Liver (tissue), 9 donors: ENCODE measurements around the gene TMPRSS9. TPM values are rescaled to one million over a fixed set of nuclear protein-coding genes. Genes with fewer than 3 reads are reported as not detected.

Experiments used
- DNase-seq: peaks from one replicate; pipeline ENCODE4 v3.0.0-alpha.2; 2017; ENCODE audit warnings: low spot score
- H3K27ac ChIP-seq, 2 donors: one replicate each; pipeline ENCODE4 v1.7.0; 2013; ENCODE audit warnings: inconsistent platforms in 2 of 2, low read length in 2 of 2, control low read depth in 1 of 2, low read depth in 1 of 2, mild to moderate bottlenecking in 1 of 2
- H3K27me3 ChIP-seq, 4 donors: one replicate each; pipeline versions ENCODE4 v1.6.1 to v1.7.0; 2013; ENCODE audit warnings: low read length in 3 of 4, inconsistent platforms in 1 of 4, mild to moderate bottlenecking in 1 of 4, moderate library complexity in 1 of 4; ENCODE audit not compliant: control insufficient read depth in 4 of 4, insufficient read depth in 4 of 4
- H3K36me3 ChIP-seq, 4 donors: one replicate each; pipeline versions ENCODE4 v1.6.1 to v1.7.0; 2013; ENCODE audit warnings: low read length in 3 of 4, mild to moderate bottlenecking in 3 of 4, low read depth in 1 of 4, moderate library complexity in 1 of 4; ENCODE audit not compliant: control insufficient read depth in 4 of 4, insufficient read depth in 3 of 4
- H3K4me1 ChIP-seq, 4 donors: one replicate each; pipeline versions ENCODE4 v1.6.1 to v1.7.0; 2013; ENCODE audit warnings: low read length in 3 of 4, mild to moderate bottlenecking in 3 of 4, moderate library complexity in 1 of 4; ENCODE audit not compliant: control insufficient read depth in 4 of 4, insufficient read depth in 4 of 4
- H3K4me3 ChIP-seq, 3 donors: one replicate each; pipeline versions ENCODE4 v1.6.1 to v1.7.0; 2013; ENCODE audit warnings: low read length in 3 of 3, control low read depth in 1 of 3, low read depth in 1 of 3, mild to moderate bottlenecking in 1 of 3
- H3K9ac ChIP-seq, 2 donors: one replicate each; pipeline ENCODE4 v1.7.0; 2013; ENCODE audit warnings: low read length in 2 of 2, mild to moderate bottlenecking in 2 of 2, moderate library complexity in 2 of 2, control low read depth in 1 of 2, low read depth in 1 of 2
- H3K9me3 ChIP-seq, 4 donors: one replicate each; pipeline versions ENCODE4 v1.6.1 to v1.7.0; 2013; ENCODE audit warnings: low read length in 3 of 4; ENCODE audit not compliant: control insufficient read depth in 4 of 4
- EGR1 ChIP-seq, 2 donors: IDR thresholded peaks; 2 replicates each; pipeline ENCODE4 v1.6.1; 2016 to 2018; ENCODE audit warnings: antibody characterized with exemption in 2 of 2, low read depth in 2 of 2
- FOXA2 ChIP-seq: IDR thresholded peaks from 2 replicates; pipeline ENCODE4 v1.6.1; 2016; ENCODE audit warnings: antibody characterized with exemption
- GABPA ChIP-seq, 2 donors: IDR thresholded peaks in 1 of 2; conservative IDR thresholded peaks in 1 of 2; 2 replicates each; pipeline ENCODE4 v1.6.1; 2016; ENCODE audit warnings: antibody characterized with exemption in 2 of 2, mild to moderate bottlenecking in 1 of 2, moderate library complexity in 1 of 2
- HNF4G ChIP-seq: IDR thresholded peaks from 2 replicates; pipeline ENCODE4 v1.6.1; 2016; ENCODE audit warnings: antibody characterized with exemption
- JUND ChIP-seq, 2 donors: IDR thresholded peaks; 2 replicates each; pipeline ENCODE4 v1.6.1; 2016; ENCODE audit warnings: antibody characterized with exemption in 2 of 2
- NR2F2 ChIP-seq: IDR thresholded peaks from 2 replicates; pipeline ENCODE4 v1.6.1; 2016; ENCODE audit warnings: antibody characterized with exemption
- RAD21 ChIP-seq, 2 donors: IDR thresholded peaks; 2 replicates each; pipeline ENCODE4 v1.6.1; 2016; ENCODE audit warnings: antibody characterized with exemption in 2 of 2, mild to moderate bottlenecking in 2 of 2
- RXRA ChIP-seq, 2 donors: IDR thresholded peaks; 2 replicates each; pipeline ENCODE4 v1.6.1; 2017 to 2018; ENCODE audit warnings: antibody characterized with exemption in 2 of 2, mild to moderate bottlenecking in 1 of 2
- SP1 ChIP-seq: IDR thresholded peaks from 2 replicates; pipeline ENCODE4 v1.6.1; 2018; ENCODE audit warnings: antibody characterized with exemption, mild to moderate bottlenecking
- WGBS: extraction: QIAGEN DNeasy Blood & Tissue Kit; methylation state at CpG from one replicate; pipeline ENCODE4 v1.1.7; 2013; 5-methylcytosine and 5-hydroxymethylcytosine counted together
- polyA plus RNA-seq, 2 donors: library from polyadenylated mRNA; stranded (reverse) in 1 of 2; unstranded in 1 of 2; fragments of 200-250 nt in 1 of 2; fragments of >200 nt in 1 of 2; fragmentation: Nextera tagmentation in 1 of 2; extraction: Ambion mirVana in 1 of 2; gene quantifications; one replicate each; pipeline versions ENCODE4 v1.2.1 to v1.2.3, GENCODE V29; 2013 to 2015
- total RNA-seq, 2 donors: library from RNA; depleted of rRNA; stranded (reverse); fragments of >200 nt; gene quantifications; one replicate each; pipeline ENCODE4 v1.2.3, GENCODE V29; 2014
- TF ChIP-seq, protein P1 (sequence below): IDR thresholded peaks from 2 replicates; pipeline ENCODE4 v1.6.1; 2016; ENCODE audit warnings: antibody characterized with exemption
- TF ChIP-seq, protein P2 (sequence below): IDR thresholded peaks from 2 replicates; pipeline ENCODE4 v1.6.1; 2016; ENCODE audit warnings: antibody characterized with exemption
- TF ChIP-seq, protein P3 (sequence below): IDR thresholded peaks from 2 replicates; pipeline ENCODE4 v1.6.1; 2016; ENCODE audit warnings: antibody characterized with exemption, mild to moderate bottlenecking
- TF ChIP-seq, protein P4 (sequence below): IDR thresholded peaks from 2 replicates; pipeline ENCODE4 v1.6.1; 2016; ENCODE audit warnings: antibody characterized with exemption
- TF ChIP-seq, protein P5 (sequence below): fragments of 150-350 bp; IDR thresholded peaks from 2 replicates; pipeline ENCODE4 v1.5.1; 2017; ENCODE audit warnings: improper control_type of control experiment, low read depth, low read length; ENCODE audit not compliant: missing input control
- donor health status: healthy.
- donor health status: healthy.
- donor health status: healthy.
- donor health status: healthy.
- donor health status: healthy.

Gene TMPRSS9
- total and polyA plus RNA-seq, 4 donors: 0.39 to 24.8 (median 1.5) TPM

DNA sequence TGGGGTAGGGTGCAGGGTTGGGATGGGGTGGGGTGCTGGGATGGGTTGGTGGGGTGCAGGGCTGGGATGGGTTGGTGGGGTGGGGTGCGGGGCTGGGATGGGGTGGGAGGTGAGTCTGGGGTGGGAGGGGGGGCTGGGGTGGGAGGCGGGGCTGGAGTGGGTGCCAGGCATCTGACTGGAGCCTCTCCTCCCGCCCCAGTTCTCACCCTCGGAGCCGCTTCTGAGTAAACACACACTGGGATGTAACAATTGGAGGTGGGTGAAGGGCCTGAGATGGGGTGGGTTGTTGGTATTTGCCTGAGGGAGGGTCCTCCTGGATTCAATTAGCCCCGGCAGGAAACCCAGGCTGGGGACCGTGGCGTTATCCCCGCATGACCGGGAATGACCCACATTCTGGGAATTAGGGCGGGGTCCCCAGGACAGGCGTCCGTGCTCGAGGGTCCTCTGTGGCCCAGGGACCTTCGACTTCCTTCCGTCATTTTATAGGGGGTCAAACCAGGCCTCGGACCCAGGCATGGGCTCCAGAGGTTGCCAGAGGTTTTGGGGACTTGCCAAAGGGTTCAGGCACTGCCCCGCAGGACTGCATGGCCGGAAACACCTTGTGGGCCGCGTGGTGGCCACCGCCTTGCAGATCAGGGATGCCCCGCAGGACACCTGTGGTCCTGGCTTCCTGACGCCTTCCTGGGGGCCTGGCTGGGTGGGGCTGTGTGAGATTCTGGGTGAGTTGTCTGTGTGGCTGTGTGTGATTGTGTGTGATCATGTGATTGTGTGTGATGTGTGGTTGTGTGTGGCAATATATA, 1.4 kb downstream of the TMPRSS9 start:
- TF ChIP-seq, protein P1, sequence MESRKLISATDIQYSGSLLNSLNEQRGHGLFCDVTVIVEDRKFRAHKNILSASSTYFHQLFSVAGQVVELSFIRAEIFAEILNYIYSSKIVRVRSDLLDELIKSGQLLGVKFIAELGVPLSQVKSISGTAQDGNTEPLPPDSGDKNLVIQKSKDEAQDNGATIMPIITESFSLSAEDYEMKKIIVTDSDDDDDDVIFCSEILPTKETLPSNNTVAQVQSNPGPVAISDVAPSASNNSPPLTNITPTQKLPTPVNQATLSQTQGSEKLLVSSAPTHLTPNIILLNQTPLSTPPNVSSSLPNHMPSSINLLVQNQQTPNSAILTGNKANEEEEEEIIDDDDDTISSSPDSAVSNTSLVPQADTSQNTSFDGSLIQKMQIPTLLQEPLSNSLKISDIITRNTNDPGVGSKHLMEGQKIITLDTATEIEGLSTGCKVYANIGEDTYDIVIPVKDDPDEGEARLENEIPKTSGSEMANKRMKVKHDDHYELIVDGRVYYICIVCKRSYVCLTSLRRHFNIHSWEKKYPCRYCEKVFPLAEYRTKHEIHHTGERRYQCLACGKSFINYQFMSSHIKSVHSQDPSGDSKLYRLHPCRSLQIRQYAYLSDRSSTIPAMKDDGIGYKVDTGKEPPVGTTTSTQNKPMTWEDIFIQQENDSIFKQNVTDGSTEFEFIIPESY: no peak
- no peak for TF ChIP-seq SP1
- no peak for TF ChIP-seq RAD21 (IDR thresholded peaks at IDR 0.05)
- TF ChIP-seq, protein P2, sequence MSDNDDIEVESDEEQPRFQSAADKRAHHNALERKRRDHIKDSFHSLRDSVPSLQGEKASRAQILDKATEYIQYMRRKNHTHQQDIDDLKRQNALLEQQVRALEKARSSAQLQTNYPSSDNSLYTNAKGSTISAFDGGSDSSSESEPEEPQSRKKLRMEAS: no peak
- TF ChIP-seq NR2F2: no peak
- TF ChIP-seq, protein P3, sequence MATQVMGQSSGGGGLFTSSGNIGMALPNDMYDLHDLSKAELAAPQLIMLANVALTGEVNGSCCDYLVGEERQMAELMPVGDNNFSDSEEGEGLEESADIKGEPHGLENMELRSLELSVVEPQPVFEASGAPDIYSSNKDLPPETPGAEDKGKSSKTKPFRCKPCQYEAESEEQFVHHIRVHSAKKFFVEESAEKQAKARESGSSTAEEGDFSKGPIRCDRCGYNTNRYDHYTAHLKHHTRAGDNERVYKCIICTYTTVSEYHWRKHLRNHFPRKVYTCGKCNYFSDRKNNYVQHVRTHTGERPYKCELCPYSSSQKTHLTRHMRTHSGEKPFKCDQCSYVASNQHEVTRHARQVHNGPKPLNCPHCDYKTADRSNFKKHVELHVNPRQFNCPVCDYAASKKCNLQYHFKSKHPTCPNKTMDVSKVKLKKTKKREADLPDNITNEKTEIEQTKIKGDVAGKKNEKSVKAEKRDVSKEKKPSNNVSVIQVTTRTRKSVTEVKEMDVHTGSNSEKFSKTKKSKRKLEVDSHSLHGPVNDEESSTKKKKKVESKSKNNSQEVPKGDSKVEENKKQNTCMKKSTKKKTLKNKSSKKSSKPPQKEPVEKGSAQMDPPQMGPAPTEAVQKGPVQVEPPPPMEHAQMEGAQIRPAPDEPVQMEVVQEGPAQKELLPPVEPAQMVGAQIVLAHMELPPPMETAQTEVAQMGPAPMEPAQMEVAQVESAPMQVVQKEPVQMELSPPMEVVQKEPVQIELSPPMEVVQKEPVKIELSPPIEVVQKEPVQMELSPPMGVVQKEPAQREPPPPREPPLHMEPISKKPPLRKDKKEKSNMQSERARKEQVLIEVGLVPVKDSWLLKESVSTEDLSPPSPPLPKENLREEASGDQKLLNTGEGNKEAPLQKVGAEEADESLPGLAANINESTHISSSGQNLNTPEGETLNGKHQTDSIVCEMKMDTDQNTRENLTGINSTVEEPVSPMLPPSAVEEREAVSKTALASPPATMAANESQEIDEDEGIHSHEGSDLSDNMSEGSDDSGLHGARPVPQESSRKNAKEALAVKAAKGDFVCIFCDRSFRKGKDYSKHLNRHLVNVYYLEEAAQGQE: no peak
- no peak for DNase-seq

DNA sequence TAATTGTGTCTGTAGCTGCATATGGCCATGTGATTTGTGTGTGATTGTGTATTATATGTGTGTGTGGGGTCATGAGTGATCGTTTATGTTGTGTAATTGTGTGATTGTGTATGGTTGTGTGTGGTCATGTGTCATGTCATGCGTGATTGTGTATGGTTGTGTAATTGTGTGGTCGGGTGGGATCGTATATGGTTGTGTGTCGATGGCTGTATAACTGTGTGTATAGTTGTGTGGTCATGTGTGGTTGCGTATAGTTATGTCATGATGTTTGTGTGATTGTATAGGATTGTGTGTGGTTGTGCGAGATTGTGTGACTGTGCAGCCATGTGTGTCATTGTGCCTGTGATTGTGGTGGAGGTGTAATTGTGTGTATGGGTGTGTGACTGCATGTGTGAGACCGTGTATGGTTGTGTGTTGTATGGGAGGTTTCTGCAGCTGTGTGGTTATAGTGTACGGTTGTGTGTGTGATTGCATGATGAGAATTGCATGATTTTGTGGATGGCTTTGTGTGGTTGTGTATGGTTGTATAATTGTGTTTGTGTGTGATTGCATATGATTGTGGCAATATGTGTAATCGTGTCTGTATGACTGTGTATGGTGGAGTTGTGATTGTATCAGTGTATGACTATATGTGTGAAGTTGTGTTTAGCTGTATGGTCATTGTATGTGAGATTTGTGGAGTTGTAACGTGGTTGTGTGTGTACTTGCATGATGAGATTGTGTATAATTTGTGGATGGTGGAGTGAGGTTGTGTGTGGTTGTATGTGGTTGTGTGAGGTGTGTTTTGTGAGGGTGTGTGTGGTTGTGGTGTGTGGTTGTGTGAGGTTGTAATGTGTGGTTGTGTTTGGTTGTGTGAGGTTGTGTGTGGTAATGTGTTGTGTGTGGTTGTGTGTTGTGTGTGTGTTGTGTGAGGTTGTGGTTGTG, 2.2 kb downstream of the TMPRSS9 start:
- H3K27ac ChIP-seq: no peak overlapping the region
- H3K27me3 ChIP-seq: peaks cover 0 to 10% (median 0%) of the 10 kb centered on the region in 4 donors
- H3K4me3 ChIP-seq: no peak overlapping the region
- H3K9me3 ChIP-seq: no peaks in the 10 kb centered on the region
- no peaks in the 10 kb centered on the region for H3K4me1 ChIP-seq
- no peak for DNase-seq
- H3K9ac ChIP-seq: no peak overlapping the region
- H3K36me3 ChIP-seq: no peaks in the 10 kb centered on the region
- 88% methylated on average over 11 of the region's 11 CpGs for WGBS
- TF ChIP-seq GABPA (IDR thresholded peaks at IDR 0.05 in 1 of 2, conservative IDR thresholded peaks at IDR 0.05 in 1 of 2): no peak
- TF ChIP-seq HNF4G: no peak
- no peak for TF ChIP-seq SP1
- no peak for TF ChIP-seq EGR1 (IDR thresholded peaks at IDR 0.05; ENCODE audit: low read depth in 2 of 2)
- no peak for TF ChIP-seq JUND (IDR thresholded peaks at IDR 0.05)
- TF ChIP-seq, protein P1: no peak
- TF ChIP-seq FOXA2: no peak
- TF ChIP-seq, protein P2: no peak
- TF ChIP-seq, protein P4, sequence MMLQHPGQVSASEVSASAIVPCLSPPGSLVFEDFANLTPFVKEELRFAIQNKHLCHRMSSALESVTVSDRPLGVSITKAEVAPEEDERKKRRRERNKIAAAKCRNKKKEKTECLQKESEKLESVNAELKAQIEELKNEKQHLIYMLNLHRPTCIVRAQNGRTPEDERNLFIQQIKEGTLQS: no peak
- TF ChIP-seq, protein P5, sequence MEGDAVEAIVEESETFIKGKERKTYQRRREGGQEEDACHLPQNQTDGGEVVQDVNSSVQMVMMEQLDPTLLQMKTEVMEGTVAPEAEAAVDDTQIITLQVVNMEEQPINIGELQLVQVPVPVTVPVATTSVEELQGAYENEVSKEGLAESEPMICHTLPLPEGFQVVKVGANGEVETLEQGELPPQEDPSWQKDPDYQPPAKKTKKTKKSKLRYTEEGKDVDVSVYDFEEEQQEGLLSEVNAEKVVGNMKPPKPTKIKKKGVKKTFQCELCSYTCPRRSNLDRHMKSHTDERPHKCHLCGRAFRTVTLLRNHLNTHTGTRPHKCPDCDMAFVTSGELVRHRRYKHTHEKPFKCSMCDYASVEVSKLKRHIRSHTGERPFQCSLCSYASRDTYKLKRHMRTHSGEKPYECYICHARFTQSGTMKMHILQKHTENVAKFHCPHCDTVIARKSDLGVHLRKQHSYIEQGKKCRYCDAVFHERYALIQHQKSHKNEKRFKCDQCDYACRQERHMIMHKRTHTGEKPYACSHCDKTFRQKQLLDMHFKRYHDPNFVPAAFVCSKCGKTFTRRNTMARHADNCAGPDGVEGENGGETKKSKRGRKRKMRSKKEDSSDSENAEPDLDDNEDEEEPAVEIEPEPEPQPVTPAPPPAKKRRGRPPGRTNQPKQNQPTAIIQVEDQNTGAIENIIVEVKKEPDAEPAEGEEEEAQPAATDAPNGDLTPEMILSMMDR: no peak
- TF ChIP-seq RXRA (IDR thresholded peaks at IDR 0.05): no peak

More for the DNA sequence above, 1.4 kb downstream of the TMPRSS9 start:
- H3K4me3 ChIP-seq: no peak overlapping the region
- no peaks in the 10 kb centered on the region for H3K9me3 ChIP-seq
- no peaks in the 10 kb centered on the region for H3K36me3 ChIP-seq
- peaks cover 0 to 10% (median 0%) of the 10 kb centered on the region in 4 donors for H3K27me3 ChIP-seq
- 29% methylated on average over 24 of the region's 24 CpGs for WGBS
- H3K9ac ChIP-seq: no peak overlapping the region
- no peak overlapping the region for H3K27ac ChIP-seq
- H3K4me1 ChIP-seq: no peaks in the 10 kb centered on the region
